HepG2 (cell line): Measurements from ENCODE around the gene GAL3ST1. TPM values are rescaled to one million over a fixed set of nuclear protein-coding genes. Genes with fewer than 3 reads are reported as not detected.

Source experiments
- BHLHE40 ChIP-seq: IDR thresholded peaks from 2 replicates; pipeline ENCODE4 v1.6.1; 2011; ENCODE audit warnings: low read length, improper control_type of control experiment
- BRCA1 ChIP-seq: sonication (generic); formaldehyde crosslinking; IDR thresholded peaks from 2 replicates; pipeline ENCODE4 v1.4.0; 2020; ENCODE audit warnings: missing genetic modification reagents
- GLMP ChIP-seq: sonication (generic); formaldehyde crosslinking; IDR thresholded peaks from 2 replicates; pipeline ENCODE4 v1.9.0; 2021; ENCODE audit warnings: missing genetic modification reagents, mild to moderate bottlenecking, borderline replicate concordance
- NFE2L1 ChIP-seq: sonication (generic); formaldehyde crosslinking; IDR thresholded peaks from 2 replicates; pipeline ENCODE4 v1.4.0; 2020; ENCODE audit warnings: missing genetic modification reagents, mild to moderate bottlenecking, borderline replicate concordance
- NFKB2 ChIP-seq: sonication (generic); formaldehyde crosslinking; IDR thresholded peaks from 2 replicates; pipeline ENCODE4 v1.4.0; 2020; ENCODE audit warnings: missing genetic modification reagents, borderline replicate concordance
- POLR2AphosphoS5 ChIP-seq: IDR thresholded peaks from 2 replicates; pipeline ENCODE4 v1.6.1; 2012; ENCODE audit warnings: low read depth, low read length
- SETDB1 ChIP-seq: sonication (generic); formaldehyde crosslinking; IDR thresholded peaks from 2 replicates; pipeline ENCODE4 v1.5.1; 2020; ENCODE audit warnings: missing genetic modification reagents, mild to moderate bottlenecking, borderline replicate concordance
- SNRNP70 ChIP-seq: fragments of 200-400 bp; formaldehyde crosslinking; IDR thresholded peaks from 2 replicates; pipeline ENCODE4 v1.6.1; 2017; ENCODE audit warnings: mild to moderate bottlenecking, low read depth, low read length, moderate library complexity
- TCF7 ChIP-seq: sonication (generic); IDR thresholded peaks from 2 replicates; pipeline ENCODE4 v1.6.1; 2016; ENCODE audit warnings: antibody characterized with exemption, low read depth
- TFAP4 ChIP-seq: sonication (generic); IDR thresholded peaks from 2 replicates; pipeline ENCODE4 v1.6.1; 2016; ENCODE audit warnings: low read depth, borderline replicate concordance
- TSC22D2 ChIP-seq: sonication (generic); formaldehyde crosslinking; IDR thresholded peaks from 2 replicates; pipeline ENCODE4 v1.5.1; 2020; ENCODE audit warnings: missing genetic modification reagents, mild to moderate bottlenecking, borderline replicate concordance
- ZBED4 ChIP-seq: sonication (generic); formaldehyde crosslinking; IDR thresholded peaks from 2 replicates; pipeline ENCODE4 v1.4.0; 2020; ENCODE audit warnings: missing genetic modification reagents, borderline replicate concordance
- ZKSCAN1 ChIP-seq: fragments of 150-350 bp; IDR thresholded peaks from 2 replicates; pipeline ENCODE4 v1.6.1; 2014; ENCODE audit warnings: low read length
- ZNF101 ChIP-seq: sonication (generic); formaldehyde crosslinking; IDR thresholded peaks from 2 replicates; pipeline ENCODE4 v1.4.0; 2020; ENCODE audit warnings: mild to moderate bottlenecking, low read depth, missing genetic modification reagents, borderline replicate concordance
- ZNF280D ChIP-seq: sonication (generic); formaldehyde crosslinking; IDR thresholded peaks from 2 replicates; pipeline ENCODE4 v1.5.1; 2020; ENCODE audit warnings: mild to moderate bottlenecking, missing genetic modification reagents
- ZNF414 ChIP-seq: sonication (generic); formaldehyde crosslinking; IDR thresholded peaks from 2 replicates; pipeline ENCODE4 v1.5.0; 2020; ENCODE audit warnings: missing genetic modification reagents
- ZNF557 ChIP-seq: sonication (generic); formaldehyde crosslinking; IDR thresholded peaks from 2 replicates; pipeline ENCODE4 v1.4.0; 2020; ENCODE audit warnings: missing genetic modification reagents
- ZNF83 ChIP-seq: sonication (generic); formaldehyde crosslinking; IDR thresholded peaks from 2 replicates; pipeline ENCODE4 v1.4.0; 2020; ENCODE audit warnings: missing genetic modification reagents, mild to moderate bottlenecking, borderline replicate concordance
- ZZZ3 ChIP-seq: sonication (generic); formaldehyde crosslinking; IDR thresholded peaks from 2 replicates; pipeline ENCODE4 v1.4.0; 2020; ENCODE audit warnings: missing genetic modification reagents, mild to moderate bottlenecking, borderline replicate concordance
- polyA plus RNA-seq, 8 experiments: library from polyadenylated mRNA; depleted of rRNA in 3 of 8; stranded (reverse) in 7 of 8; unstranded in 1 of 8; fragments of >200 nt; fragmentation: Illumina TruSeq in 4 of 8; extraction: Trizol in 4 of 8; gene quantifications; 2 replicates each; pipeline versions ENCODE4 v1.2.1 to v1.2.3, GENCODE V29; 2011 to 2016; ENCODE audit warnings: low read depth in 4 of 8, missing spikeins in 1 of 8, mixed read lengths in 1 of 8; ENCODE audit not compliant: insufficient read depth in 1 of 8
- total RNA-seq, 5 experiments: library from RNA; depleted of rRNA; stranded (reverse); fragments of >200 nt; fragmentation: Illumina TruSeq; extraction: Trizol; gene quantifications; 2 replicates each; pipeline ENCODE4 v1.2.3, GENCODE V29; 2016; ENCODE audit warnings: low read depth in 1 of 5

GAL3ST1 gene
- total and polyA plus RNA-seq, 2 of the 13 experiments (the other 11 are each of a cell fraction or from before 2014, with no cell fraction given): 4.4 to 14.7 TPM

GRCh38 chr22:30541961-30542810, 32.3 kb downstream of the GAL3ST1 start (continued):
- TF ChIP-seq ZNF414: no peak
- TF ChIP-seq ZKSCAN1: no peak
- TF ChIP-seq ZNF83: no peak
- TF ChIP-seq BRCA1: 0 out of 2 replicates have a peak, but pooled peaks have one; percentile 29
- TF ChIP-seq TFAP4: peak; percentile 49; the same call in 1 of the 2 replicates
- no peak for TF ChIP-seq NFE2L1
- TF ChIP-seq ZNF101 (CRISPR knock-in tag): no peak
- no peak for TF ChIP-seq BHLHE40
- TF ChIP-seq ZZZ3: no peak
- TF ChIP-seq POLR2AphosphoS5: 0 out of 2 replicates have a peak, but pooled peaks have one; percentile 27
- no peak for TF ChIP-seq ZNF280D (CRISPR knock-in tag)
- TF ChIP-seq NFKB2 (CRISPR knock-in tag): no peak
- TF ChIP-seq ZNF557: no peak
- TF ChIP-seq SETDB1: no peak
- no peak for TF ChIP-seq SNRNP70
- no peak for TF ChIP-seq GLMP (CRISPR knock-in tag)
- TF ChIP-seq ZBED4: no peak; the same call in 1 of the 2 replicates
- TF ChIP-seq TCF7: no peak
- no peak for TF ChIP-seq TSC22D2
